NCI-H1105 treated with DMSO at 0.1 percent for 48 hours (cell line): Measurements from ENCODE around the gene GCNT4.
"Not testable (repeated sequence)": the region's sequence is repeated elsewhere in the genome, so short reads cannot be mapped to it uniquely, and the experiment has no call there.

Experiments
- DNase-seq: peaks from one replicate; lab custom pipeline; 2025; lab: John Stamatoyannopoulos, UW

Gene GCNT4

GRCh38 chr5:75052192-75053053 lies at the start of gene GCNT4:
Gene GCNT4, minus strand, starts transcription at chr5:75052558. Its CDS starts 22,521 bp downstream, at chr5:75030037.
- peak; percentile 4 for DNase-seq

GRCh38 chr5:75095956-75096355 lies 43.6 kb upstream of the GCNT4 start:
- not testable (repeated sequence) for DNase-seq

GRCh38 chr5:75091597-75091996 lies 39.2 kb upstream of the GCNT4 start:
- no peak for DNase-seq

GRCh38 chr5:75089662-75090061 lies 37.3 kb upstream of the GCNT4 start:
- no peak for DNase-seq

- no peak for DNase-seq
Observed at GRCh38 chr5:75089137-75089536, 36.8 kb upstream of the GCNT4 start.

- no peak for DNase-seq
Observed at GRCh38 chr5:75088648-75089047, 36.3 kb upstream of the GCNT4 start.

- no peak for DNase-seq
Observed at GRCh38 chr5:75081510-75081909, 29.2 kb upstream of the GCNT4 start.

- not testable (repeated sequence) for DNase-seq
Observed at GRCh38 chr5:75079346-75079745, 27.0 kb upstream of the GCNT4 start.

GRCh38 chr5:75078027-75078426 lies 25.7 kb upstream of the GCNT4 start:
- no peak for DNase-seq

GRCh38 chr5:75072061-75072460 lies 19.7 kb upstream of the GCNT4 start:
- DNase-seq: no peak

GRCh38 chr5:75071100-75071499 lies 18.7 kb upstream of the GCNT4 start:
- no peak for DNase-seq

GRCh38 chr5:75067434-75067833 lies 15.1 kb upstream of the GCNT4 start:
- DNase-seq: no peak

- DNase-seq: no peak
Observed at GRCh38 chr5:75062925-75063531, 10.7 kb upstream of the GCNT4 start.

- no peak for DNase-seq
Observed at GRCh38 chr5:75059912-75060545, 7.7 kb upstream of the GCNT4 start.

GRCh38 chr5:75058986-75059535 lies 6.7 kb upstream of the GCNT4 start:
- no peak for DNase-seq

GRCh38 chr5:75057561-75057960 lies 5.2 kb upstream of the GCNT4 start:
- no peak for DNase-seq

- no peak for DNase-seq
Observed at GRCh38 chr5:75055727-75056144, 3.4 kb upstream of the GCNT4 start.

GRCh38 chr5:75054134-75054930 lies 2.0 kb upstream of the GCNT4 start:
- peak; percentile 34 for DNase-seq

GRCh38 chr5:75053304-75054133 lies 1.2 kb upstream of the GCNT4 start:
- DNase-seq: peak; percentile 28

GRCh38 chr5:75053054-75053303 lies 621 bp upstream of the GCNT4 start:
- DNase-seq: no peak

- DNase-seq: peak; percentile 19
Observed at GRCh38 chr5:75051217-75051751, 1.1 kb downstream of the GCNT4 start.
